ENCODE results near the gene STK10.

The STK10 gene

DNA sequence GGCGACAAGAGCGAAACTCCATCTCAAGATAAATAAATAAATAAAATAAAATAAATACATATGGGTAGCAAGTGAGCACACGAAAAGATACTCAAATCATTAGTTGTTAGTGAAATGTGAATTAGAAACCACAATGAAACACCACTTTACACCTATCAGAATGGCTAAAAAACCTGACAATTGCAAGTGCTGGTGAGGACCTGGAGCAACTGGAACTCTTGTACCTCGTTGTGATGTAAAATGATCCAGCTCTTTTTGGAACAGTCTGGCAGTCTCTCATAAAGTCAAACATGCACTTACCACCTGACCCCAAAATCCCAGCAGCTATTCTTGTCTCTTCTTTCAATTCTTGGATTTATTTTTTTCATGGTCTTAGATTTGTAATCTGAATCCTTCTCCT is 112.4 kb downstream of the STK10 start:
- no peak for ATAC-seq
- TF ChIP-seq ZNF565 (CRISPR knock-in tag; conservative IDR thresholded peaks at IDR 0.05; ENCODE audit: low read depth) = no peak
- TF ChIP-seq ZNF70 (CRISPR knock-in tag; IDR thresholded peaks at IDR 0.05) = no peak
- TF ChIP-seq GLIS3 (CRISPR knock-in tag; IDR thresholded peaks at IDR 0.05) = no peak
- no peak for TF ChIP-seq TOX (CRISPR knock-in tag; IDR thresholded peaks at IDR 0.05; ENCODE audit: borderline replicate concordance)
- TF ChIP-seq, protein P1, sequence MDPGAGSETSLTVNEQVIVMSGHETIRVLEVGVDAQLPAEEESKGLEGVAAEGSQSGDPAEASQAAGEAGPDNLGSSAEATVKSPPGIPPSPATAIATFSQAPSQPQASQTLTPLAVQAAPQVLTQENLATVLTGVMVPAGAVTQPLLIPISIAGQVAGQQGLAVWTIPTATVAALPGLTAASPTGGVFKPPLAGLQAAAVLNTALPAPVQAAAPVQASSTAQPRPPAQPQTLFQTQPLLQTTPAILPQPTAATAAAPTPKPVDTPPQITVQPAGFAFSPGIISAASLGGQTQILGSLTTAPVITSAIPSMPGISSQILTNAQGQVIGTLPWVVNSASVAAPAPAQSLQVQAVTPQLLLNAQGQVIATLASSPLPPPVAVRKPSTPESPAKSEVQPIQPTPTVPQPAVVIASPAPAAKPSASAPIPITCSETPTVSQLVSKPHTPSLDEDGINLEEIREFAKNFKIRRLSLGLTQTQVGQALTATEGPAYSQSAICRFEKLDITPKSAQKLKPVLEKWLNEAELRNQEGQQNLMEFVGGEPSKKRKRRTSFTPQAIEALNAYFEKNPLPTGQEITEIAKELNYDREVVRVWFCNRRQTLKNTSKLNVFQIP (CRISPR knock-in tag; IDR thresholded peaks at IDR 0.05; ENCODE audit: borderline replicate concordance, low read depth) = no peak
- TF ChIP-seq, protein P2, sequence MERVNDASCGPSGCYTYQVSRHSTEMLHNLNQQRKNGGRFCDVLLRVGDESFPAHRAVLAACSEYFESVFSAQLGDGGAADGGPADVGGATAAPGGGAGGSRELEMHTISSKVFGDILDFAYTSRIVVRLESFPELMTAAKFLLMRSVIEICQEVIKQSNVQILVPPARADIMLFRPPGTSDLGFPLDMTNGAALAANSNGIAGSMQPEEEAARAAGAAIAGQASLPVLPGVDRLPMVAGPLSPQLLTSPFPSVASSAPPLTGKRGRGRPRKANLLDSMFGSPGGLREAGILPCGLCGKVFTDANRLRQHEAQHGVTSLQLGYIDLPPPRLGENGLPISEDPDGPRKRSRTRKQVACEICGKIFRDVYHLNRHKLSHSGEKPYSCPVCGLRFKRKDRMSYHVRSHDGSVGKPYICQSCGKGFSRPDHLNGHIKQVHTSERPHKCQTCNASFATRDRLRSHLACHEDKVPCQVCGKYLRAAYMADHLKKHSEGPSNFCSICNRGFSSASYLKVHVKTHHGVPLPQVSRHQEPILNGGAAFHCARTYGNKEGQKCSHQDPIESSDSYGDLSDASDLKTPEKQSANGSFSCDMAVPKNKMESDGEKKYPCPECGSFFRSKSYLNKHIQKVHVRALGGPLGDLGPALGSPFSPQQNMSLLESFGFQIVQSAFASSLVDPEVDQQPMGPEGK (CRISPR knock-in tag; IDR thresholded peaks at IDR 0.05; ENCODE audit: borderline replicate concordance) = no peak
- no peak for TF ChIP-seq ISL1 (CRISPR knock-in tag; IDR thresholded peaks at IDR 0.05)
- no peak for TF ChIP-seq ARNTL (CRISPR knock-in tag; IDR thresholded peaks at IDR 0.05; ENCODE audit: borderline replicate concordance, low read depth)
- TF ChIP-seq, protein P3, sequence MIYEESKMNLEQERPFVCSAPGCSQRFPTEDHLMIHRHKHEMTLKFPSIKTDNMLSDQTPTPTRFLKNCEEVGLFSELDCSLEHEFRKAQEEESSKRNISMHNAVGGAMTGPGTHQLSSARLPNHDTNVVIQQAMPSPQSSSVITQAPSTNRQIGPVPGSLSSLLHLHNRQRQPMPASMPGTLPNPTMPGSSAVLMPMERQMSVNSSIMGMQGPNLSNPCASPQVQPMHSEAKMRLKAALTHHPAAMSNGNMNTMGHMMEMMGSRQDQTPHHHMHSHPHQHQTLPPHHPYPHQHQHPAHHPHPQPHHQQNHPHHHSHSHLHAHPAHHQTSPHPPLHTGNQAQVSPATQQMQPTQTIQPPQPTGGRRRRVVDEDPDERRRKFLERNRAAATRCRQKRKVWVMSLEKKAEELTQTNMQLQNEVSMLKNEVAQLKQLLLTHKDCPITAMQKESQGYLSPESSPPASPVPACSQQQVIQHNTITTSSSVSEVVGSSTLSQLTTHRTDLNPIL (CRISPR knock-in tag; IDR thresholded peaks at IDR 0.05; ENCODE audit: low read depth) = no peak

DNA sequence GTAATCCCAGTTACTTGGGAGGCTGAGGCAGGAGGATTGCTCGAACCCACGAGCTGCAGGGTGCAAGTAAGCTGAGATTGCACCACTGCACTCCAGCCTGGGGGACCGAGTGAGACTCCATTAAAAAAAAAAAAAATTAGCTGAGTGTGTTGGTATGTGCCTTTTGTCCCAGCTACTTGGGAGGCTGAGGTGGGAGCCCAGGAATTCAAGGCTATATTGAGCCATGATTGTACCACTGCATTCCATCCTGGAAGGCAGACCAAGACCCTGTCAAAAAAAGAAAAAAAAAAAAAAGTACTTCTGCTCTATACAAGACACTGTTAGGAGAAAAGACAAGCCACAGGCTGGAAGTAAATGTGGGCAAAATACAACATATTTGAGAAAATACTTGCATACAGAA is 113.1 kb downstream of the STK10 start:
- ATAC-seq = no peak
- TF ChIP-seq TOX (CRISPR knock-in tag; IDR thresholded peaks at IDR 0.05; ENCODE audit: borderline replicate concordance) (no peak), PPARA (CRISPR knock-in tag; IDR thresholded peaks at IDR 0.05; ENCODE audit: borderline replicate concordance) (no peak), ZNF8 (CRISPR knock-in tag; IDR thresholded peaks at IDR 0.05) (no peak), ZNF70 (CRISPR knock-in tag; IDR thresholded peaks at IDR 0.05) (no peak), ZFP3 (CRISPR knock-in tag; IDR thresholded peaks at IDR 0.05) (no peak), SNAI2 (CRISPR knock-in tag; IDR thresholded peaks at IDR 0.05) (no peak), GLIS3 (CRISPR knock-in tag; IDR thresholded peaks at IDR 0.05) (no peak), RARB (CRISPR knock-in tag; IDR thresholded peaks at IDR 0.05) (no peak)
- TF ChIP-seq, protein P1 (CRISPR knock-in tag; IDR thresholded peaks at IDR 0.05; ENCODE audit: borderline replicate concordance, low read depth) = no peak
- TF ChIP-seq, protein P4, sequence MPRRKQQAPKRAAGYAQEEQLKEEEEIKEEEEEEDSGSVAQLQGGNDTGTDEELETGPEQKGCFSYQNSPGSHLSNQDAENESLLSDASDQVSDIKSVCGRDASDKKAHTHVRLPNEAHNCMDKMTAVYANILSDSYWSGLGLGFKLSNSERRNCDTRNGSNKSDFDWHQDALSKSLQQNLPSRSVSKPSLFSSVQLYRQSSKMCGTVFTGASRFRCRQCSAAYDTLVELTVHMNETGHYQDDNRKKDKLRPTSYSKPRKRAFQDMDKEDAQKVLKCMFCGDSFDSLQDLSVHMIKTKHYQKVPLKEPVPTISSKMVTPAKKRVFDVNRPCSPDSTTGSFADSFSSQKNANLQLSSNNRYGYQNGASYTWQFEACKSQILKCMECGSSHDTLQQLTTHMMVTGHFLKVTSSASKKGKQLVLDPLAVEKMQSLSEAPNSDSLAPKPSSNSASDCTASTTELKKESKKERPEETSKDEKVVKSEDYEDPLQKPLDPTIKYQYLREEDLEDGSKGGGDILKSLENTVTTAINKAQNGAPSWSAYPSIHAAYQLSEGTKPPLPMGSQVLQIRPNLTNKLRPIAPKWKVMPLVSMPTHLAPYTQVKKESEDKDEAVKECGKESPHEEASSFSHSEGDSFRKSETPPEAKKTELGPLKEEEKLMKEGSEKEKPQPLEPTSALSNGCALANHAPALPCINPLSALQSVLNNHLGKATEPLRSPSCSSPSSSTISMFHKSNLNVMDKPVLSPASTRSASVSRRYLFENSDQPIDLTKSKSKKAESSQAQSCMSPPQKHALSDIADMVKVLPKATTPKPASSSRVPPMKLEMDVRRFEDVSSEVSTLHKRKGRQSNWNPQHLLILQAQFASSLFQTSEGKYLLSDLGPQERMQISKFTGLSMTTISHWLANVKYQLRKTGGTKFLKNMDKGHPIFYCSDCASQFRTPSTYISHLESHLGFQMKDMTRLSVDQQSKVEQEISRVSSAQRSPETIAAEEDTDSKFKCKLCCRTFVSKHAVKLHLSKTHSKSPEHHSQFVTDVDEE (CRISPR knock-in tag; IDR thresholded peaks at IDR 0.05) = no peak
- TF ChIP-seq, protein P2 (CRISPR knock-in tag; IDR thresholded peaks at IDR 0.05; ENCODE audit: borderline replicate concordance) = no peak
- TF ChIP-seq, protein P5, sequence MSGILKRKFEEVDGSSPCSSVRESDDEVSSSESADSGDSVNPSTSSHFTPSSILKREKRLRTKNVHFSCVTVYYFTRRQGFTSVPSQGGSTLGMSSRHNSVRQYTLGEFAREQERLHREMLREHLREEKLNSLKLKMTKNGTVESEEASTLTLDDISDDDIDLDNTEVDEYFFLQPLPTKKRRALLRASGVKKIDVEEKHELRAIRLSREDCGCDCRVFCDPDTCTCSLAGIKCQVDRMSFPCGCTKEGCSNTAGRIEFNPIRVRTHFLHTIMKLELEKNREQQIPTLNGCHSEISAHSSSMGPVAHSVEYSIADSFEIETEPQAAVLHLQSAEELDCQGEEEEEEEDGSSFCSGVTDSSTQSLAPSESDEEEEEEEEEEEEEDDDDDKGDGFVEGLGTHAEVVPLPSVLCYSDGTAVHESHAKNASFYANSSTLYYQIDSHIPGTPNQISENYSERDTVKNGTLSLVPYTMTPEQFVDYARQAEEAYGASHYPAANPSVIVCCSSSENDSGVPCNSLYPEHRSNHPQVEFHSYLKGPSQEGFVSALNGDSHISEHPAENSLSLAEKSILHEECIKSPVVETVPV (CRISPR knock-in tag; IDR thresholded peaks at IDR 0.05) = no peak
- TF ChIP-seq, protein P3 (CRISPR knock-in tag; IDR thresholded peaks at IDR 0.05; ENCODE audit: low read depth) = no peak
